Panc1 (cell line): ENCODE data around the gene EFNA5.

Experiments used
- POLR2AphosphoS5 ChIP-seq: IDR thresholded peaks from 2 replicates; pipeline ENCODE4 v1.6.1; 2012; ENCODE audit warnings: mild to moderate bottlenecking, low read depth, low read length, moderate library complexity
- TF ChIP-seq, protein P1 (sequence below): fragments of 450-650 bp; IDR thresholded peaks from 2 replicates; pipeline ENCODE4 v1.5.1; 2017; ENCODE audit warnings: mild to moderate bottlenecking

DNA sequence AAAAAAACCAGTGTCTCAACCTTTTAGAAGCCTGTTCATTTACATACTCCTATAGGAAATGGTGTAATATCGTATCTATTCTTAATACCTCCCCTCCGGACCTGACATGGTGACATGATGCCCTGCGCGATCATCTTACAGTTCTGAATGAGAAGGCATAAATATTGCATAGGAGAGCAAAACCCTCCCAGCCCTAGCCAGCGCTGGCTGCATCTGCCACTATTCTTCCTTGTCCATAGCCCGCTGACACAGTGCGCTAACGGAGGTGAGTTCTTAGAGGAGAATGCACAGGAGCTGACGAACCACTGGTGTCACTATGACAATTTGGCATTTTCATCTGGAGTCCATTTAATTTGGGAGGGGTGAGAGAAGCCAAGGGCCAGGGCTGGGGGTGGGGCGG, 290.1 kb downstream of the EFNA5 start:
- TF ChIP-seq, protein P1, sequence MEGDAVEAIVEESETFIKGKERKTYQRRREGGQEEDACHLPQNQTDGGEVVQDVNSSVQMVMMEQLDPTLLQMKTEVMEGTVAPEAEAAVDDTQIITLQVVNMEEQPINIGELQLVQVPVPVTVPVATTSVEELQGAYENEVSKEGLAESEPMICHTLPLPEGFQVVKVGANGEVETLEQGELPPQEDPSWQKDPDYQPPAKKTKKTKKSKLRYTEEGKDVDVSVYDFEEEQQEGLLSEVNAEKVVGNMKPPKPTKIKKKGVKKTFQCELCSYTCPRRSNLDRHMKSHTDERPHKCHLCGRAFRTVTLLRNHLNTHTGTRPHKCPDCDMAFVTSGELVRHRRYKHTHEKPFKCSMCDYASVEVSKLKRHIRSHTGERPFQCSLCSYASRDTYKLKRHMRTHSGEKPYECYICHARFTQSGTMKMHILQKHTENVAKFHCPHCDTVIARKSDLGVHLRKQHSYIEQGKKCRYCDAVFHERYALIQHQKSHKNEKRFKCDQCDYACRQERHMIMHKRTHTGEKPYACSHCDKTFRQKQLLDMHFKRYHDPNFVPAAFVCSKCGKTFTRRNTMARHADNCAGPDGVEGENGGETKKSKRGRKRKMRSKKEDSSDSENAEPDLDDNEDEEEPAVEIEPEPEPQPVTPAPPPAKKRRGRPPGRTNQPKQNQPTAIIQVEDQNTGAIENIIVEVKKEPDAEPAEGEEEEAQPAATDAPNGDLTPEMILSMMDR: no peak
- no peak for TF ChIP-seq POLR2AphosphoS5
